Measurements from ENCODE around the gene GBA3. TPM values are rescaled to one million over a fixed set of nuclear protein-coding genes. Genes with fewer than 3 reads are reported as not detected.

GBA3 gene
- total and polyA plus RNA-seq, 2 of the 8 experiments (the other 6 are each of a cell fraction or from before 2014, with no cell fraction given): not detected

DNA sequence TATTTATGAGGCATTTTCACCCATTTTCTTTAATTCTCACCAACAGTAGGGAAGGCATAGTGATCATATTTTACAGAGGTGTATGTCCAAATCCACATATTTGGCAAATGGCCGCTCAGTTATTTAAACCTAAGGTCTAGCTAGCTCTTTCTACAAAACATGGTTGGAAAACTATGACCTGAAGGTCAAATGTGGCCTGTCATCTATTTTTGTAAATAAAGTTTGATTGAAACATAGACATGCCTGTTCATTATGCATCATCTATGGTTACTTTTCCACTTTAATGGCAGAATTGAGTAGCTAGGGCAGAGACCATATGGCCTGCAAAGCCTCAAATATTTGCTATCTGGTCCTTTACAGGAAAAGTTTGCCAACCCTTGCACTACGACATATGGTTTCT is 44.2 kb downstream of the GBA3 start:
- no peaks in the 10 kb centered on the region for H4K20me1 ChIP-seq (replicated peaks in 1 of 2; ENCODE audit: control insufficient read depth in 1 of 2, insufficient read depth in 2 of 2, low read length in 2 of 2)
- H3K4me3 ChIP-seq (ENCODE audit: extremely low read depth in 1 of 4, insufficient read depth in 2 of 4, low read depth in 3 of 4, low read length in 4 of 4): no peak overlapping the region
- H3K4me1 ChIP-seq (replicated peaks in 1 of 4; ENCODE audit: control insufficient read depth in 3 of 4, insufficient read depth in 4 of 4, low read length in 3 of 4): no peaks in the 10 kb centered on the region
- H3K79me1 ChIP-seq (ENCODE audit: low read depth, low read length): no peaks in the 10 kb centered on the region
- no peak overlapping the region for H3K4me2 ChIP-seq (ENCODE audit: insufficient read depth in 1 of 2, low read depth in 2 of 2, low read length in 2 of 2)
- no peak overlapping the region for H2BK12ac ChIP-seq (ENCODE audit: low read depth, low read length)
- POLR2A ChIA-PET (ENCODE audit: partially characterized antibody): no interaction called here
- no peaks in the 10 kb centered on the region for H3K9me3 ChIP-seq (ENCODE audit: insufficient read depth in 2 of 2, low read depth in 1 of 2, low read length in 1 of 2)
- no peak for DNase-seq (ENCODE audit: low read depth in 1 of 2, low spot score in 2 of 2)
- no peak overlapping the region for H2BK120ac ChIP-seq (replicated peaks; ENCODE audit: low read depth, low read length)
- no peaks in the 10 kb centered on the region for H3K79me2 ChIP-seq (ENCODE audit: control insufficient read depth in 1 of 2, insufficient read depth in 2 of 2, low read length in 2 of 2)
- H3K23me2 ChIP-seq (ENCODE audit: low read depth, low read length): no peaks in the 10 kb centered on the region
- TF ChIP-seq TBP (IDR thresholded peaks at IDR 0.05; ENCODE audit: low read depth, low read length) (no peak), CBX8 (IDR thresholded peaks at IDR 0.05; ENCODE audit: borderline replicate concordance, low read depth, low read length) (no peak), POLR2AphosphoS5 (IDR thresholded peaks at IDR 0.05; ENCODE audit: low read depth, low read length) (no peak), RAD21 (IDR thresholded peaks at IDR 0.05 in 1 of 2, conservative IDR thresholded peaks at IDR 0.05 in 1 of 2; ENCODE audit: low read depth in 2 of 2, low read length in 2 of 2) (no peak), RBBP5 (IDR thresholded peaks at IDR 0.05; ENCODE audit: borderline replicate concordance, low read depth, low read length) (no peak), SAP30 (IDR thresholded peaks at IDR 0.05; ENCODE audit: insufficient read depth, insufficient replicate concordance, low read length) (no peak), JUND (IDR thresholded peaks at IDR 0.05; ENCODE audit: low read length) (no peak)
- TF ChIP-seq, protein P1, sequence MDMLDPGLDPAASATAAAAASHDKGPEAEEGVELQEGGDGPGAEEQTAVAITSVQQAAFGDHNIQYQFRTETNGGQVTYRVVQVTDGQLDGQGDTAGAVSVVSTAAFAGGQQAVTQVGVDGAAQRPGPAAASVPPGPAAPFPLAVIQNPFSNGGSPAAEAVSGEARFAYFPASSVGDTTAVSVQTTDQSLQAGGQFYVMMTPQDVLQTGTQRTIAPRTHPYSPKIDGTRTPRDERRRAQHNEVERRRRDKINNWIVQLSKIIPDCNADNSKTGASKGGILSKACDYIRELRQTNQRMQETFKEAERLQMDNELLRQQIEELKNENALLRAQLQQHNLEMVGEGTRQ (IDR thresholded peaks at IDR 0.05; ENCODE audit: low read length): no peak
- H2BK5ac ChIP-seq (ENCODE audit: low read depth, low read length): no peak overlapping the region
- H2AK5ac ChIP-seq (ENCODE audit: low read depth, low read length): no peak overlapping the region
- H4K91ac ChIP-seq (replicated peaks; ENCODE audit: insufficient read length, low read length): no peak overlapping the region
- H2BK20ac ChIP-seq (ENCODE audit: low read length): no peak overlapping the region
- no peak overlapping the region for H3K4ac ChIP-seq (replicated peaks; ENCODE audit: insufficient read length, low read depth, low read length)
- 92% methylated on average over 2 of the region's 2 CpGs; no CpG with 5 or more reads in 1 of the 2 experiments for WGBS, 2 experiments (ENCODE audit: extremely low coverage in 1 of 2, insufficient coverage in 1 of 2, insufficient read length in 1 of 2, insufficient replicate concordance in 2 of 2, low coverage in 1 of 2, low lambda C conversion rate in 2 of 2, missing lambda C conversion rate in 1 of 2)
- H3K18ac ChIP-seq (ENCODE audit: extremely low read depth, low read length): no peak overlapping the region
- H3K9ac ChIP-seq (replicated peaks in 1 of 4; ENCODE audit: extremely low read depth in 1 of 4, low read depth in 3 of 4, low read length in 3 of 4): no peak overlapping the region
- no peak overlapping the region for H2AFZ ChIP-seq (ENCODE audit: low read length)
- no peak overlapping the region for H4K5ac ChIP-seq (ENCODE audit: insufficient read length, low read depth, low read length)
- H3K27ac ChIP-seq (ENCODE audit: low read depth, low read length): no peak overlapping the region
- H3K56ac ChIP-seq (replicated peaks; ENCODE audit: insufficient read length, low read depth, low read length): no peak overlapping the region
- H4K8ac ChIP-seq (ENCODE audit: extremely low read depth, insufficient read depth, low read length): no peak overlapping the region
- CTCF ChIA-PET (ENCODE audit: partially characterized antibody): interaction anchor here (1.2 kb wide), 1 partner anchor 234 kb away, joined by 3 read pairs; no protein-coding TSS in a partner anchor
- H3K27me3 ChIP-seq (replicated peaks in 1 of 4; ENCODE audit: control insufficient read depth in 3 of 4, extremely low read depth in 1 of 4, insufficient read depth in 3 of 4, low read length in 3 of 4): no peaks in the 10 kb centered on the region
- H3K36me3 ChIP-seq (ENCODE audit: control insufficient read depth in 2 of 4, insufficient read depth in 4 of 4, low read length in 3 of 4): no peaks in the 10 kb centered on the region
- no peak overlapping the region for H2BK15ac ChIP-seq (ENCODE audit: low read length)
- no peak overlapping the region for H3K23ac ChIP-seq (ENCODE audit: insufficient read length)
- no peak for FAIRE-seq
- no peak overlapping the region for H3K14ac ChIP-seq (ENCODE audit: insufficient read length)
